GM12864 (cell line): ENCODE measurements around the gene CRYBG3.

Experiments used
- DNase-seq: peaks from one replicate; pipeline ENCODE4 v3.0.0-alpha.2; 2011; ENCODE audit warnings: low read depth
- H3K4me3 ChIP-seq: 2 replicates; pipeline ENCODE4 v1.5.1; 2011; ENCODE audit warnings: mild to moderate bottlenecking, low read depth, low read length, control low read depth
- TF ChIP-seq, protein P1 (sequence below): IDR thresholded peaks from 2 replicates; pipeline ENCODE4 v1.5.1; 2011; ENCODE audit warnings: low read depth, mild to moderate bottlenecking, moderate library complexity, low read length, control low read depth, inconsistent platforms; ENCODE audit errors: missing control alignments

The CRYBG3 gene

DNA sequence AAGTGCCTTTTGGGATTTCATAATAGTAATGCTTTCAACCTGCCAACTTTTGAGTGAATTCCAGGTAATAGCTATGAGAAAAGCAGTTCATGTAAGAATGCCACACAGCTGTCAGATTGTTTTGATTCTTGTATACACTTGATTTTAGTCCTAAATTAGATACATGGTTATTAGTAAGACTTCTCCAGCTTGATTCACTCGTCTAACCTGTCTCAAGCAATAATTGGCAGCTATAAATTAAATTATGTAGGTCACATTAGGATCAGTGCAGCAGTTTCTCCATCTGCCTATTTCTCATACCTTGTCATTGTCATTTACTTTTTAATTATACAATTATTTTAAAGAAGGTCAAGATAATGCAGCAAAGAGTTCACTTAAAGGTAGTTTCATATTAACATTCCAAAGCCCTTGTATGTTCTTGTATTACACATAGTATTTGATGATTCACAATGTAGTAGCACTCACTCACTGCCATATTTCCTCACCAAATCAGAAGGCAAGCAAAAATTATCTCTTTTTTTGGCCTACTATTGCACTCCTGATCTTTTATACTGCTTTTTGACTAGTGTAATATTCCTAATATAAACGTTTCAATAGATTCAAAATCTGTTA lies 10.9 kb upstream of the CRYBG3 start:
- H3K4me3 ChIP-seq: no peak overlapping the region
- TF ChIP-seq, protein P1, sequence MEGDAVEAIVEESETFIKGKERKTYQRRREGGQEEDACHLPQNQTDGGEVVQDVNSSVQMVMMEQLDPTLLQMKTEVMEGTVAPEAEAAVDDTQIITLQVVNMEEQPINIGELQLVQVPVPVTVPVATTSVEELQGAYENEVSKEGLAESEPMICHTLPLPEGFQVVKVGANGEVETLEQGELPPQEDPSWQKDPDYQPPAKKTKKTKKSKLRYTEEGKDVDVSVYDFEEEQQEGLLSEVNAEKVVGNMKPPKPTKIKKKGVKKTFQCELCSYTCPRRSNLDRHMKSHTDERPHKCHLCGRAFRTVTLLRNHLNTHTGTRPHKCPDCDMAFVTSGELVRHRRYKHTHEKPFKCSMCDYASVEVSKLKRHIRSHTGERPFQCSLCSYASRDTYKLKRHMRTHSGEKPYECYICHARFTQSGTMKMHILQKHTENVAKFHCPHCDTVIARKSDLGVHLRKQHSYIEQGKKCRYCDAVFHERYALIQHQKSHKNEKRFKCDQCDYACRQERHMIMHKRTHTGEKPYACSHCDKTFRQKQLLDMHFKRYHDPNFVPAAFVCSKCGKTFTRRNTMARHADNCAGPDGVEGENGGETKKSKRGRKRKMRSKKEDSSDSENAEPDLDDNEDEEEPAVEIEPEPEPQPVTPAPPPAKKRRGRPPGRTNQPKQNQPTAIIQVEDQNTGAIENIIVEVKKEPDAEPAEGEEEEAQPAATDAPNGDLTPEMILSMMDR: no peak
- DNase-seq: no peak

DNA sequence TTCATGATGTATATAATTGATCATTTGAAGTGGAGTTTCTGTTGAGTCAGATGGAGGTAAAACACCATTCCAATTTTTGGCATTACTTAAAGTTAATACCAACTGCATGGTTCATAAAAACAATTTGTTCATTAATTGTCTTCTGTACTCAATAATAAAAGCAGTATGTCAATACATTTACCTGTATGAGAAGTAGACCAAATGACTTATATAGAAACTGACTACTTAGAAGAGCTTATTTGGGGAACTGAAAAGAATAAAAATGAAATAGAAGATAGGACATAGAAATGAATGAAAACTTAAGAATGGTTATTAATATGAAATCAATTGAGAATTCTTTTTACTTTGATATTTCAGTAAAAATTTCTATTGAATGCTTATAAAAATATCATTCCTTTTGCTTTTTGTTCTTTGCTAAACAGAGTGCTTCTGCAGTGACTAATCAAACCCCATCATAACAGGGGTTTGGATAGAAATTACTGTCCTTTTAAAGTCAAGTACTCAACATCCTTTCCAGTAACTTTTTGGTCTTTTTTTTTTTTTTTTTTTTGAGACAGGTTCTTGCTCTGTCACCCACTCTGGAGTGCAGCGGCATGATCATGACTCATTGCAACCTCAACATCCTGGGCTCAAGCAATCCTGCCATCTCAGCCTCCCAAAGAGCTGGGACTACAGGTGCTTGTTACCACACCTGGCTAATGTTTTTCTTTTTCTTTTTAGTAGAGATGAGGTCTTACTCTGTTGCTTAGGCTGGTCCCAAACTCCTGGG lies 6.5 kb upstream of the CRYBG3 start:
- TF ChIP-seq, protein P1: no peak
- no peak overlapping the region for H3K4me3 ChIP-seq
- DNase-seq: no peak

DNA sequence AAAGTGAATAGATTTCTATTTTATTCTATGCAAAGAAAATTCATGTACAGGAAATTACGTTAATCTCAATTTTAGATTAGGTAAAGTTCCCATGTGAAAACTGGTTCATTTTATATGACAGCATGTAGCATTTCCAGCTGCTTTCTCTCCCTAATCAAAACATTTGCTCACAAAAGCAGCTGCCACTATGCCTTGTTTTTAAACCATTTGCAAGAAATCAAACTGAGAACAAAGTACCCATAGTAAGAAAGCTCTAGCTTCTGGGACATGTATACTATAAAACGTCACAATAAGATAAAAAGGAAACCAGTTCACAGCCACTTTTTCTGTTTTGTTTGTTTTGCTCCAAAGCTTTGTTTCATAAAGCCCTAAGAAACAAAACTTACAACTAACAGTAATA lies 5.0 kb upstream of the CRYBG3 start:
- DNase-seq: no peak
- H3K4me3 ChIP-seq: no peak overlapping the region
- TF ChIP-seq, protein P1: no peak

DNA sequence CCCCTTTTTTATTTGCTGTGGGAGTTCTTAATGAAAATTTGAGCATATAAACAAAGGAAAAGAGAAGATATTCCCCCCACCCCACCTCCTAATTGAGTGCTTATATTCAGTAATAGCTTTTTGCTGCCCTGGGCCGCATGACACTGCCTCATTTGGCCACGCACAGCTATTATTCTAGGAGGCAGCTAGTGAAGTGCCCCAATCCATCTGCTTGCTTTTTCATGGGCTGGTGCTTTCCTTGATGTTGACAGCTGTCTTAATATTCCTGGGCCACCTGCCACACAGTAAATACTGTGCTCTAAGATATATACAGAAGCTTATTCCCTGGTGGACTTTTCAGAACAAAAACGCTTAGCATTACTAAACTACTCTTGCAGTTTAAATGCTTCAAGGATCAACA lies 3.8 kb upstream of the CRYBG3 start:
- no peak for DNase-seq
- H3K4me3 ChIP-seq: no peak overlapping the region
- TF ChIP-seq, protein P1: no peak

DNA sequence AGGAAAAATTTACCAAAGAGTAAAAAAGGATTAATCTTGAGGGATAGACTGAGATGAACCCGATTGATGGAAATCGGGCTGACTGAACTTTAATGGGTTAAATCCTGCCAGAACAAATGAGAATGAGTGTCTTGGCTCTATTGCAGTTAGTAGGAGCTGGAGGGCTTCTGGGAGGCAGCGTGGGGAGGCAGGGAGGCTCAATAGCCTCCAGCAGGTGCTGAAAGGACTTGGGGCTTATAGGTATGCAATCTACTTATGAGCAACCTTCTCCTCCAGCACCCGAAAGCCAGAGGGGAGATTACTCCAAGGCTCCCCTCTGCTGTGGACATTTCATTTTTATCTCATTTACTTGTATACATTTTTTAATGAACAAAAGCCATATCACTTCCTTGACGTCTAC lies 1.0 kb upstream of the CRYBG3 start:
- peak overlapping the region; percentile 83; the same call in 1 of the 2 replicates for H3K4me3 ChIP-seq
- DNase-seq: no peak
- TF ChIP-seq, protein P1: no peak

DNA sequence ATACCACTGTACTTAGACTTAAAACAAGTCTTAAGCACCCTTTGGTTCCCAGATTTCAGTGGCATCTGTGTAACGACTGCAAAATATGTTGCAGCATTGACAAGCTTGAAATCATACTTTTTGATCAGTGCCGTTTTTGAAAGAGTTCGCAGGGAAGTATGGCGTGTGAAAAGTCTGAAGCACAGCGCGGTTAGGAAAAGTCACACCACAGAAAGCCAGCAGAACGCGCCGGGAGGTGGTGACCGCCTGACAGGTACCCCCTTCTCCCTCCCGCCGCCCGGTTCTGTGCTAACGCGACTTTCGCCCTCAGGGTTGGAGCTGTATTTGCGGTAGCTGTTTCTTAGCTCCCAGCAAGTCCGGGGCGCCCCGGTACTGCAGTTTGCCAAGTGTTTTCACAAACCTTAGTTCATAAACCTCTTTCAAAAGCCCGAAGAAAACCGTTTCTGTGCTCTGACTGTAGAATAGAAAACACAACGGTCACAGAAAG lies 481 bp upstream of the CRYBG3 start:
- H3K4me3 ChIP-seq: peak overlapping the region; percentile 83
- no peak for DNase-seq
- TF ChIP-seq, protein P1: no peak
